IPS DF 6.9 (cell line): ENCODE measurements around the gene RBP5.

Source experiments
- DNase-seq: peaks from one replicate; pipeline ENCODE4 v3.0.0-alpha.2; 2013; ENCODE audit warnings: low read depth, low spot score
- H3K27ac ChIP-seq: one replicate; pipeline ENCODE4 v1.5.1; 2013; ENCODE audit warnings: low read length, control low read depth
- H3K27me3 ChIP-seq: 2 replicates; pipeline ENCODE4 v1.6.1; 2013; ENCODE audit warnings: mild to moderate bottlenecking, low read length; ENCODE audit not compliant: control insufficient read depth, insufficient read depth
- H3K36me3 ChIP-seq: 2 replicates; pipeline ENCODE4 v1.6.1; 2013; ENCODE audit warnings: low read length; ENCODE audit not compliant: control insufficient read depth, insufficient read depth
- H3K4me1 ChIP-seq: 2 replicates; pipeline ENCODE4 v1.6.1; 2013; ENCODE audit warnings: low read length; ENCODE audit not compliant: control insufficient read depth, insufficient read depth
- H3K4me3 ChIP-seq: 2 replicates; pipeline ENCODE4 v1.5.1; 2013; ENCODE audit warnings: mild to moderate bottlenecking, low read length
- H3K9me3 ChIP-seq: 2 replicates; pipeline ENCODE4 v1.6.1; 2013; ENCODE audit warnings: low read length, inconsistent platforms; ENCODE audit not compliant: control insufficient read depth, insufficient read depth
- WGBS: extraction: QIAGEN DNeasy Blood & Tissue Kit; methylation state at CpG from one replicate; pipeline ENCODE4 v1.1.7; 2013; ENCODE audit warnings: mixed read lengths, missing lambda C conversion rate; ENCODE audit not compliant: insufficient read length, insufficient coverage; 5-methylcytosine and 5-hydroxymethylcytosine counted together

The RBP5 gene

GRCh38 chr12:7136676-7137075 is 8.0 kb upstream of the RBP5 start:
- Histone ChIP-seq H3K4me3 (no peak overlapping the region), H3K4me1 (peaks cover under 1% of the 10 kb centered on the region), H3K9me3 (no peaks in the 10 kb centered on the region), H3K27me3 (no peaks in the 10 kb centered on the region), H3K36me3 (peaks cover 16% of the 10 kb centered on the region), H3K27ac (no peak overlapping the region)
- no peak for DNase-seq
- no CpG with 5 or more reads among the region's 3 CpGs for WGBS

GRCh38 chr12:7136071-7136470 is 7.4 kb upstream of the RBP5 start:
- no peak overlapping the region for H3K4me3 ChIP-seq
- WGBS: no CpG with 5 or more reads among the region's 7 CpGs
- H3K36me3 ChIP-seq: peaks cover 16% of the 10 kb centered on the region
- DNase-seq: no peak
- H3K4me1 ChIP-seq: peaks cover 1% of the 10 kb centered on the region
- no peaks in the 10 kb centered on the region for H3K9me3 ChIP-seq
- H3K27ac ChIP-seq: no peak overlapping the region
- no peaks in the 10 kb centered on the region for H3K27me3 ChIP-seq

- Histone ChIP-seq H3K9me3 (no peaks in the 10 kb centered on the region), H3K36me3 (peaks cover 16% of the 10 kb centered on the region), H3K4me3 (no peak overlapping the region), H3K4me1 (peaks cover 1% of the 10 kb centered on the region), H3K27me3 (no peaks in the 10 kb centered on the region), H3K27ac (no peak overlapping the region)
- WGBS: no CpG with 5 or more reads among the region's 12 CpGs
- no peak for DNase-seq
Observed at GRCh38 chr12:7134396-7135166, 5.9 kb upstream of the RBP5 start.

- WGBS: no CpG with 5 or more reads among the region's 7 CpGs
Observed at GRCh38 chr12:7131502-7131866, 2.8 kb upstream of the RBP5 start.

GRCh38 chr12:7130701-7131501 is 2.2 kb upstream of the RBP5 start:
- Histone ChIP-seq H3K27me3 (no peaks in the 10 kb centered on the region; the same call in 1 of the 2 replicates), H3K27ac (no peak overlapping the region), H3K36me3 (peaks cover 9% of the 10 kb centered on the region), H3K9me3 (no peaks in the 10 kb centered on the region), H3K4me3 (peak overlapping the region; percentile 64; the same call in 1 of the 2 replicates), H3K4me1 (peaks cover 6% of the 10 kb centered on the region)
- 100% methylated on average over 3 of the region's 32 CpGs for WGBS
- DNase-seq: no peak

More at GRCh38 chr12:7131502-7131866, 2.8 kb upstream of the RBP5 start:
- Histone ChIP-seq H3K27ac (no peak overlapping the region), H3K4me3 (peak overlapping the region; percentile 64; the same call in 1 of the 2 replicates), H3K36me3 (peaks cover 12% of the 10 kb centered on the region), H3K4me1 (peaks cover 6% of the 10 kb centered on the region), H3K9me3 (no peaks in the 10 kb centered on the region), H3K27me3 (no peaks in the 10 kb centered on the region; the same call in 1 of the 2 replicates)
- DNase-seq: no peak

- Histone ChIP-seq H3K27me3 (no peaks in the 10 kb centered on the region; the same call in 1 of the 2 replicates), H3K9me3 (no peaks in the 10 kb centered on the region), H3K4me1 (peaks cover 6% of the 10 kb centered on the region), H3K27ac (no peak within 1 kb of the TSS), H3K36me3 (peaks cover 7% of the 10 kb centered on the region), H3K4me3 (peak within 1 kb of the TSS; percentile 64; the same call in 1 of the 2 replicates)
- no CpG with 5 or more reads among the region's 40 CpGs for WGBS
- no peak for DNase-seq
Observed at GRCh38 chr12:7129872-7130691, 1.4 kb upstream of the RBP5 start, which contains the start of gene CLSTN3. Gene CLSTN3 (plus strand): TSS chr12:7130371. CDS start chr12:7130649, 278 bp downstream.

- peaks cover 6% of the 10 kb centered on the region for H3K4me1 ChIP-seq
- WGBS: no CpG with 5 or more reads among the region's 19 CpGs
- H3K4me3 ChIP-seq: peak overlapping the region; percentile 64; the same call in 1 of the 2 replicates
- no peaks in the 10 kb centered on the region; the same call in 1 of the 2 replicates for H3K27me3 ChIP-seq
- H3K27ac ChIP-seq: no peak overlapping the region
- H3K36me3 ChIP-seq: peaks cover 4% of the 10 kb centered on the region
- no peaks in the 10 kb centered on the region for H3K9me3 ChIP-seq
- DNase-seq: no peak
Observed at GRCh38 chr12:7129287-7129871, 690 bp upstream of the RBP5 start.

GRCh38 chr12:7127916-7128626 is 618 bp downstream of the RBP5 start:
- H3K36me3 ChIP-seq: no peaks in the 10 kb centered on the region
- peaks cover 6% of the 10 kb centered on the region for H3K4me1 ChIP-seq
- H3K27me3 ChIP-seq: no peaks in the 10 kb centered on the region; the same call in 1 of the 2 replicates
- H3K27ac ChIP-seq: no peak overlapping the region
- no CpG with 5 or more reads among the region's 17 CpGs for WGBS
- no peak overlapping the region for H3K4me3 ChIP-seq
- no peak for DNase-seq
- no peaks in the 10 kb centered on the region for H3K9me3 ChIP-seq

- Histone ChIP-seq H3K4me3 (no peak overlapping the region), H3K4me1 (peaks cover 4% of the 10 kb centered on the region), H3K27ac (no peak overlapping the region), H3K9me3 (no peaks in the 10 kb centered on the region), H3K27me3 (no peaks in the 10 kb centered on the region; the same call in 1 of the 2 replicates), H3K36me3 (no peaks in the 10 kb centered on the region)
- WGBS: 100% methylated on average over 1 of the region's 4 CpGs
- DNase-seq: no peak
Observed at GRCh38 chr12:7125632-7126227, 3.0 kb downstream of the RBP5 start.
